ENCODE measurements around the gene NT5E.

GRCh38 chr6:85424981-85425380 lies 24.9 kb upstream of the NT5E start:
- TF ChIP-seq CTCF (IDR thresholded peaks at IDR 0.05) (no peak), ETV6 (CRISPR knock-in tag; IDR thresholded peaks at IDR 0.05) (no peak), FOXK1 (CRISPR knock-in tag; IDR thresholded peaks at IDR 0.05) (no peak), NR1H2 (CRISPR knock-in tag; IDR thresholded peaks at IDR 0.05) (no peak), MAX (CRISPR knock-in tag; IDR thresholded peaks at IDR 0.05) (no peak), SP1 (CRISPR knock-in tag; conservative IDR thresholded peaks at IDR 0.05) (no peak), ZNF512 (CRISPR knock-in tag; IDR thresholded peaks at IDR 0.05; ENCODE audit: borderline replicate concordance) (no peak), HMGXB4 (CRISPR knock-in tag; IDR thresholded peaks at IDR 0.05) (no peak), FOXP1 (CRISPR knock-in tag; IDR thresholded peaks at IDR 0.05; ENCODE audit: borderline replicate concordance) (no peak), JUN (CRISPR knock-in tag; IDR thresholded peaks at IDR 0.05) (no peak), E2F1 (CRISPR knock-in tag; IDR thresholded peaks at IDR 0.05) (no peak)
- TF ChIP-seq, protein P1, sequence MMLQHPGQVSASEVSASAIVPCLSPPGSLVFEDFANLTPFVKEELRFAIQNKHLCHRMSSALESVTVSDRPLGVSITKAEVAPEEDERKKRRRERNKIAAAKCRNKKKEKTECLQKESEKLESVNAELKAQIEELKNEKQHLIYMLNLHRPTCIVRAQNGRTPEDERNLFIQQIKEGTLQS (CRISPR knock-in tag; conservative IDR thresholded peaks at IDR 0.05): no peak

All from WTC11 (cell line).